ENCODE data around the gene SLC16A6.
A peak's percentile ranks its signal among the peaks of the same experiment; 100 is the strongest.
"Not testable (repeated sequence)": the region's sequence is repeated elsewhere in the genome, so short reads cannot be mapped to it uniquely, and the experiment has no call there.

The SLC16A6 gene

DNA sequence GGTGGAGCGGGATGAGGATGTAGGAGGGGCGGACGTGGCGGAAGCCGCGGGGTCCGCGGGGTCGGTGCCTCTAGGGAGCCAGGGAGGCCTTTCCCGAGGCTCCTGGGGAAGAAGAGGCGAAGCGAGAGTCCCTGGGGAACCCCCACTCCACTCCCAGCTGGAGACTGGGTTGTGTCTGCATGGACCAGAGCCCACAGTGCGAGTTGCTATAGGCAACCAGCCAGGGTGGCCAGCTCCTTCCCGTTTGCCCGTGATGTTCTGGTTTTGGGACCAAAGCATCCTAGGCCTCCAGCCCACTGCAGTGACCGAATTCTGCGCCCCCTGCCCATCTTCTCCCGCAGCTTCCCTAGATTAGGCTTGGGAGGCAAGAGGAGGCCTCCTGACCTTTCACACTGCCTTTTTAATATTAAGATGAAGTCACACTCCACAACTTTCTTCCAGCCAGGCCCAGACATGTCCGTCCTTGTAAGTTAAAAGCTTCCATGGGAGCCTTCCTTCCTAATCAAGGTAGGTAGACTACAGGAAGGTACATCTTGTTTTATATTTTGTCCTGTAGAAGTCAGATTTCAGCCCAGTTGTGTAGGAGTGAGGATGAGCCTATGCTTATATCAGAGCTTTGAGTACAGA, 42.6 kb downstream of the SLC16A6 start:
- DNase-seq (ENCODE audit: low spot score): no peak

DNA sequence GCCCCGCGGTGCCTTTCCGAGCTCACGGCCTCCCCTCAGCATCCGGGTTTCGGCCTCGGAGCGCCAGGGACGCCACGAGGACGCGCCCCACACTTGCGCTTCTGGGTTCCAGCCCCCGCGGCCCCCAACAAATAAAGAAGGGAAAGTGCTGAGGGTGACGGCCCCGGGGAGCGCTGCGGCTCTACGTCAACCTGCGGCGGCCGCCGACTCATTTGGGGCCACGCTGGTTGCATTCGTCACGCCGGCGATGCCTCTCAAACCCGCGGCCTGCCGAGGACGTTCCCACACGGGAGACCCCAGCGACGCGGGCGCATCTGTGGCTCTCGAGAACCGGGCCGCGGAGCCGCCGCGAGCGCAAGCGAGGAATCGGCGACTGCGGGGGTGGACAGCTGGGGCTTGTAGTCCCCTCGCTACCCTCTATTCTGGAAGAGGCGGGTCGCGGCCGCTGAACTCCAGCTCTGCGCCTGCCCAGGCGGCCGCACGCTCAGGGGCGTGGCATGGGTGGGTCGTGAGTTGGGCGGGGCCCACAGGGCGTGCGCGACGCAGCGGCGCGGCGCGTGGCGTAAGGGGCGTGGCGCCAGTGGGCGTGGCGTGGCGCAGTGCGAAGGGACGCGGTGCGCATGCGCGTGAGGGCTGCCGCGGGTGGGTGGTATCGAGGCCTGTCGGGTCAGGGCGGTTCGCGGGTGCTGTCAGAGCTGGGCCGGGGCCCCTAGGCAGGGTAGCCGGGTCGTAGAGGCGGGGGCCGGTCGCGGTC, 43.3 kb downstream of the SLC16A6 start, which contains the start of gene AMZ2:
AMZ2 (plus strand) TSS at position 599 of the 754 bp plus-strand sequence. CDS start 2,145 bp downstream, outside the sequence.
- peak; percentile 96 for DNase-seq (ENCODE audit: low spot score)

- no peak for DNase-seq (ENCODE audit: low spot score)
These were observed 44.5 kb downstream of the SLC16A6 start for GRCh38 chr17:68246271-68247028.

DNA sequence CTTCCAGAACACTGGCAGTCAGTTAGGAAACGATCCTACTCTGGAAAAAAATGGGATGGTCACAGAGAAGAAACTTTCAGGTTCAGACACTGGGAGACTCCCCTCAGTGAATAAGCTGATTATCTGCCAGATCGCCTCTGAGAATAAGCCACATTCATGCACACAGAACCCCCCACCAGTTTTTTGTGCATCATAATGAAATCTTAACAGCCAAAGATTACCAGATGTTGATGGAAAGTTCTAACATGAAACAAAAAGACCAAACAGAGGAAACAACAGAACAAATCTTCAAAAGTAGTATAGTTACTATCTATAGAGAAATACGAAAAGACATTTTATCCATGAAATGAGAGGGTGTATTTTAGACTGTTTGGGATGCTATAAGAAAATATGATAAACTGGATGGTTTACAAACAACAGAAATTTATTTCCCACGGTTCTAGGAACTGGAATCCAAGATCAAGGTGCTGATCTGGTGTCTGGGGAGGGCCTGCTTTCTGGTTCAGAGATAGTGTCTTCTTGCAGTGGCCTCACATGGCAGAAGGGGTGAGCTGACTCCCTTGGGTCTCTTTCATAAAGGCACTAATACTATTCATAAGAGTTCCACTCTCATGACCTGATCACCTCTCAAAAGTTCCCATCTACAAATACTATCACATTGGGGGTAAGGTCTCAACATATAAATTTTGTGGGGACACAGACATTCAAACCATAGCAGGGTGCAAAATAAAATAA, 51.1 kb downstream of the SLC16A6 start:
- peak; percentile 22 for DNase-seq (ENCODE audit: low spot score)

GRCh38 chr17:68238871-68239253, 52.1 kb downstream of the SLC16A6 start:
- DNase-seq (ENCODE audit: low spot score): peak; percentile 79

DNA sequence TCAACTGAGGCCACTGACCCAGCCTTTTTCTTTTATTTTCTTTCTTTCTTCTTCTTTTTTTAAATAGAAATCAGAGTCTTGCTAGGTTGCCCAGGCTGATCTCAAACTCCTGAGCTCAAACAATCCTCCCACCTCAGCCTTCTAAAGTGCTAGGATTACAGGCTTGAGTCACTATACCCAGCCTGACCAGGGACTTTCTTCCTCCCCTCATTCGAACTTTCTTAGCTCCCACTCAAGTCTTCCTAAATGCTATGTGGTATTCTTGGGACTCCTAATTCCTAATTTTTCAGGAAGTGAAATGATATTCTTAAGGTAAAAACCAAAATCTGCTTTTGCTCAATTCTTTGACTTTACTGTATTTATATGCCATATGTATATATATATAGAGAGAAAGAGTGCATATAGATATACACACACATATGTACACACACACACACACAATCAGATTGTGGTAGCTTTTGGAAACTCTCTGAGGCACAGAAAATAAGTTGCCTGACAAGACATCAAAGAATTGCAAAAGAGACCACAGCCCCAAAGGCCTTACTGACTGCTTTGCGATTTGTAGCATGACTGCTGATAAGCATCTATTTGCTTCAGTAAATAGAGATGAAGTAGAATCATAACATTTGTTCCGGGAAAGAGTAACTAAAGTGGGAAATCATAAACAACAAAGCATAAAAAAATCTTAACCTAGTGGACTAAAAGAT, 52.6 kb downstream of the SLC16A6 start:
- DNase-seq (ENCODE audit: low spot score): peak; percentile 63

DNA sequence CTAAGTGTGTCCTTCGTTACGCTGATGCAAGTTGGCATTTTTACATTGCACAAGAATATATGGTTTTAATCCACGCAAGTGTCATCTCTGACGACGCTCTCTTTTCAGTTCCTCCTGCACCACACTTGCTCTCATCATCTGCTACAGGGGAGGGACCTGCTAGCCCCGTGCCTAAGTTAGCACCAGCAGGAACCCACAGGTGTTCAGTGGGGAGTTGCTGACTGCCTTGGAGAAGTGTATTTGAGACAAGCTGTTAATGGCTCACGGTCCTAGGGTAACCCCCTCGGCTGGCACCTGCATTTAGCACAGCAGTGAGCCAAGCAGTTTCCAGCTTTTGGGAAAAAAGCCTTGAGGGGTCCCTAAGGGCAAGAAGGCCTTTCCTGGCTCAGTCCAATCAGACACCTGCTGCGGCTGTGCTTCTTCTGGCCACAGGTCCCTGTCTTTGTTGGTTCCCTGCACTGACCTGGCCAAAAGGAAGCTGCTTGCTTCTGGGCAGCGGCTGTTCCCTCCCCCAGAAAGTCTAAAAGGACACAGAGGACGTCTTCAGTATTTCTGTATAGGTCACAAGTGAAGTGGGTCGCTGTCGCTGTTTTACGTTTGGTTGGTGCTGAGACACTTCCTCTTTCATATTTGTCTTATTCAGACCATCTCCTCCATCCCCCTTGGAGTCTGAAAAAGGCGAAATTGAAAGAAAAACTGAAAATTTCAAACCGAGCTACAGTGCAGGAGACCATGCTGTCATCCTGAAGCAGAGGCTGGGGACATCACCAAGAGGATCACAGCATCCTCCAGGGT, 53.4 kb downstream of the SLC16A6 start:
- peak; percentile 78 for DNase-seq (ENCODE audit: low spot score)

DNA sequence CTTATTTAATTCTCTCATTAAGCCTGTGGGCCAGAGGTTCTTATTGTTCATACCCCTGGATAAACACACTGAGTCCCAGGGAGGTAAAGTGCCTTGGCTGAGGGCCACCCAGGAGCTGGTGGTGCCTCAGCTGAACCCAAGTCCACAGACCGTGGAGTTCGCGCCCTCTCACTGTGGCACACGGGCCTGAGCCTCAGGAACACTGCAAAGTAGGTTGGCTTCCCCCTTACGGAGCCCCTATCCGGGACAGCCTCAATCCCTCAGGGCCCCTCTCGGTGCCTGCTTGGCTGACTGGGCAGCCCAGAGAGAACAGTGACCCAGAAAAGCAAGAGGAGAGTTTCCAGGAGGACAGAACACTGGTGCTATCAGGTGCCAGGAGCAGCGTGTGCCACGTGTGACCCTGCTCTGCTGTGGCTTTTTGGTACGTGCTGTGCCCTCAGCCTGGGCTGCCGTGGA, 55.6 kb downstream of the SLC16A6 start:
- DNase-seq (ENCODE audit: low spot score): not testable (repeated sequence)

DNA sequence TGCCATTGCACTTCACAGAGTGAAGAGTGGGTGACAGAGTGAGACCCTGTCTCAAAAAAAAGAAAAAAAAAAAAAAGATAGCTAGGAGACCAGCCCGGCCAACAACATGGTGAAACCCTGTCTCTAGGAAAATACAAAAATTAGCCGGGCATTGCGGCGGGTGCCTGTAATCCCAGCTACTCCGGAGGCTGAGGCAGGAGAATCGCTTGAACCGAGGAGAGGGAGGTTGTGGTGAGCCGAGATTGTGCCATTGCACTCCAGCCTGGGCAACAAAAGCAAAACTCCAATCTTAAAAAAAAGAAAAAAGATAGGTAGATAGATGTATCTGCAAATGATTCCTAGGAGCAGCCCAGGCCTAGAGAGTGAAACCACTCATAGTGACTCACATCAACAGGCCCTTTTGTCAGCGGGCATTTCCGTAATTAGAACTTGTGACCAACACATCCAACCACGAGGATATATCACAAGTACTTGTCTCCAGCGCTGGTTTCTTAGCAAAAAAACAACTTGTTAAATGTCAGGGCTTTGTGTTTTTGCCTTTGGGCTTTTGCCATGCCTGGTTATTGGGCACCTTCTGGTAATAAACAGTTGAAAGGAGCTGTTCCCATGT, 56.1 kb downstream of the SLC16A6 start:
- DNase-seq (ENCODE audit: low spot score): peak; percentile 79

DNA sequence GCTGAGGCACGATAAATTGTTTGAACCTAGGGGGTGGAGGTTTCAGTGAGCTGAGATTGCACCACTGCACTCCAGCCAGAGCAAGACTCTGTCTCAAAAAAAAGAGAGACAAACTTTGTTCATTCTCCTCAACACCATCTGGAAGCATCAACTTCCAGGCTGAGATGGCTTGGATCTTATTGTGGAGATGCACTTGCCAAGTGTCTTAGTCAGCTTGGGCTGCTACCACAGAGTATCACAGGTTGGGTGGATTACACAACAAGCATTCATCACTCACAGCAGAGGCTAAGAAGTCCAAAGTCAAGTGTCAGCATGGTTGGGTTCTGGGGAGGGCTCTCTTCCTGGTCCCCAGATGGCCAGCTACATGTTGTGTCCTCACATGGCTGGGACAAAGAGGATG, 58.2 kb downstream of the SLC16A6 start:
- DNase-seq (ENCODE audit: low spot score): not testable (repeated sequence)

DNA sequence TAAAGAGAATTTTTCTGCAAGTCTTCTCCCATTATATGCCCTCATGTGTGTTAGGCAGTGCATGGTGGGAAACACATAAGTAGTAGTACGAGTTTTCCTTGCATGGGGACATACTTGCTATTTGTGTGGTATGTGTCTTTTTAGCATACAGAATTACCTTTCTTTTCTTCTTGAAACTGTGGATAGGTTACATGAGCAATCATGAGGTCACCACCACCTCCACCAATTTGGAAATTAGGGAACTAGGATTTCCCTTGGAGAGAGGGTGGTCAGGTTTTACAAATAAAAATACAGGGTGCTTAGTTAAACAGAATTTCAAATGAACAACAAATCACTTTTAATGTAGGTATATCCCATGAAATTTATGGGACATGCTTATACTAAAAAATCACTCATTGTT, 59.4 kb downstream of the SLC16A6 start:
- no peak for DNase-seq (ENCODE audit: low spot score)

- DNase-seq (ENCODE audit: low spot score): not testable (repeated sequence)
These were observed 59.8 kb downstream of the SLC16A6 start for GRCh38 chr17:68231131-68231530.

- no peak for DNase-seq (ENCODE audit: low spot score)
These were observed 61.3 kb downstream of the SLC16A6 start for GRCh38 chr17:68229619-68230018.

DNA sequence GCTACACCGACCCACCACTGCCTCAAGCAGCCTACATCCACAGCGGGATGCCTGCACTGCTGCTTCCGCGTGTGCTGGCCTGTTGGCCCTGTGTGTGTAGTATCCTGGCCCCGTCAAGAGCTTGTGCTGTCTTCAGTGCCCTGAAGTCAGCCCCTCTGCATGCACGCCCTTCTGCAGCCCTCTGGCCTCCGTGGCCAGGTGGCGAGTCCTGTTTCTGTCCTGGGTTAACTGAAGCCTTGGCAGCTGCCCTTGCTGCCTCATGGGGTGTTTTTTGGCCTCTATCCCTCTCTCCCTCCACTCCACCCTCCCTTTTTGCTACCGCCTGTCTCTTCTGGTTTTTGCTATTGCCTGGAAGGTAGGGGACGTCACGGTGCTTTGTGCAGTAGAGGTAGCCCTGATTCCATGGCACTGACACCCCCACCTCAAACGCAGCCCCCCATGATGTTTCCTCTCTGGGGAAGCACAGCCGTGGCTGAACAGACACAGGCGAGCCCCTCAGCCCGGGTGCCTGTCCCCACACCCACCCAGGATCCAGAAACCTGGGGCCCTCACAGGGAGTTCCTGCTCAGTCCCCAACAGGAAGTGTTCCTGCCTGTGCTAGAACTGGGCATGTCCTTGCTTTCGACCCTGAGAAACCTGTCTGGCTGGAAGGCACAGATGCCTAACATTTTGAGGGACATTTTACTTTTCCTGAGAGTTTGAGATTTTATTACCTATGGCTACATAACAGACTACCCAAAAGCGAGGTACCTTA, 61.9 kb downstream of the SLC16A6 start:
- DNase-seq (ENCODE audit: low spot score): no peak

- DNase-seq (ENCODE audit: low spot score): peak; percentile 58
These were observed 62.8 kb downstream of the SLC16A6 start for GRCh38 chr17:68228039-68228680.

DNA sequence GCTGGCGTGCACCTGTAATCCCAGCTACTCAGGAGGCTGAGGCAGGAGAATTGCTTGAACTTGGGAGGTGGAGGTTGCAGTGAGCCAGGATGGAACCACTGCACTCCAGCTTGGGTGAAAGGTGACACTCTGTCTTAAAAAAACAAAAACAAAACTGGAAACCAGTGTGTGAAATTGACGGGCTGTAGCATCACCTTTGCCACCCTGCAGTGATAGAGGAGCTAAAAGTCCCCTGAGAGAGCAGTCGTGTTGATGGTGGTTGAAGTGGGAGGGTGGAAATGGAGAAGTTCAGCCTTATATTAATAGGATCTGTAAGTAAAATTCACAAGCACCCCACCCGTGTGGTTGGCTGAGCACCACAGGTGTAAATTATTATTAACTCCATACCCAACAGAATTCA, 65.9 kb downstream of the SLC16A6 start:
- not testable (repeated sequence) for DNase-seq (ENCODE audit: low spot score)

GRCh38 chr17:68222606-68223005, 68.3 kb downstream of the SLC16A6 start:
- DNase-seq (ENCODE audit: low spot score): no peak

- DNase-seq (ENCODE audit: low spot score): no peak
These were observed 69.1 kb downstream of the SLC16A6 start for GRCh38 chr17:68221786-68222185.

- not testable (repeated sequence) for DNase-seq (ENCODE audit: low spot score)
These were observed 70.1 kb downstream of the SLC16A6 start for GRCh38 chr17:68220786-68221185.
